Kidney (tissue), 14 donors: ENCODE data around the gene CEP70. TPM values are rescaled to one million over a fixed set of nuclear protein-coding genes. Genes with fewer than 3 reads are reported as not detected.

Experiments used
- DNase-seq, 5 donors: peaks; one replicate each; pipeline ENCODE4 v3.0.0-alpha.2; 2013 to 2020
- FAIRE-seq: peaks from 2 replicates; lab custom pipeline; 2012; peaks lifted over from hg19 to GRCh38; lab: Jason Lieb, UNC
- H3K27ac ChIP-seq, 2 donors: one replicate each; pipeline ENCODE4 v1.7.0; 2013; ENCODE audit warnings: low read depth in 2 of 2, low read length in 2 of 2, inconsistent platforms in 1 of 2
- H3K27me3 ChIP-seq: one replicate; pipeline ENCODE4 v1.7.1; 2013; ENCODE audit warnings: low read length, inconsistent platforms; ENCODE audit not compliant: control insufficient read depth, insufficient read depth
- H3K36me3 ChIP-seq, 3 donors: one replicate each; pipeline versions ENCODE4 v1.7.0 to v1.7.1; 2013; ENCODE audit warnings: low read length in 3 of 3, control low read depth in 1 of 3, inconsistent platforms in 1 of 3; ENCODE audit not compliant: insufficient read depth in 3 of 3, control insufficient read depth in 2 of 3
- H3K4me1 ChIP-seq, 3 donors: one replicate each; pipeline versions ENCODE4 v1.7.0 to v1.7.1; 2013; ENCODE audit warnings: low read length in 3 of 3, inconsistent platforms in 1 of 3, low read depth in 1 of 3; ENCODE audit not compliant: control insufficient read depth in 2 of 3, insufficient read depth in 2 of 3
- H3K4me3 ChIP-seq, 3 donors: one replicate each; pipeline versions ENCODE4 v1.7.0 to v1.8.1; 2013; ENCODE audit warnings: low read length in 3 of 3, control low read depth in 1 of 3, inconsistent platforms in 1 of 3
- H3K9ac ChIP-seq, 3 donors: one replicate each; pipeline versions ENCODE4 v1.7.0 to v1.7.1; 2013; ENCODE audit warnings: low read length in 3 of 3, control low read depth in 1 of 3, inconsistent platforms in 1 of 3
- H3K9me3 ChIP-seq, 3 donors: one replicate each; pipeline versions ENCODE4 v1.7.0 to v1.7.1; 2013; ENCODE audit warnings: low read length in 3 of 3, control low read depth in 1 of 3, inconsistent platforms in 1 of 3; ENCODE audit not compliant: control insufficient read depth in 2 of 3, insufficient read depth in 1 of 3
- intact Hi-C: fragments of 100-400 bp; cut with DNase I; formaldehyde crosslinking; loops from one replicate; pipeline ENCODE4 v1.11.1; 2022
- polyA plus RNA-seq: library from polyadenylated mRNA; stranded (reverse); fragments of 350-450 nt; fragmentation: Illumina TruSeq; extraction: RNeasy Lipid Tissue Mini Kit (QIAGEN cat#74804); gene quantifications from one replicate; pipeline ENCODE4 v1.2.3, GENCODE V29; 2014; ENCODE audit warnings: low read depth, low replicate concordance; ENCODE audit not compliant: insufficient read depth
- total RNA-seq: library from RNA; stranded (reverse); fragmentation: NEBNext Ultra II Directional; extraction: Animal tissue kit (Norgen Biotek cat#: 25700); gene quantifications from one replicate; pipeline ENCODE4 v1.2.1, GENCODE V29; 2021
- TF ChIP-seq, protein P1 (sequence below): IDR thresholded peaks from 3 replicates; pipeline ENCODE4 v1.5.1; 2012; ENCODE audit warnings: mild to moderate bottlenecking, moderate library complexity, borderline replicate concordance; ENCODE audit not compliant: insufficient read depth; ENCODE audit errors: extremely low read depth
- donor health status: control.
- donor health status: control.
- donor health status: control.
- donor health status: control.
- donor health status: control.
- donor health status: DM: yes; HTN: yes; CAD: no.
- donor health status: Normal renal cell carcinoma (clear cell type).

CEP70 gene
- total and polyA plus RNA-seq, 2 donors from 2014 or later = 22.6 to 64.3 TPM

DNA sequence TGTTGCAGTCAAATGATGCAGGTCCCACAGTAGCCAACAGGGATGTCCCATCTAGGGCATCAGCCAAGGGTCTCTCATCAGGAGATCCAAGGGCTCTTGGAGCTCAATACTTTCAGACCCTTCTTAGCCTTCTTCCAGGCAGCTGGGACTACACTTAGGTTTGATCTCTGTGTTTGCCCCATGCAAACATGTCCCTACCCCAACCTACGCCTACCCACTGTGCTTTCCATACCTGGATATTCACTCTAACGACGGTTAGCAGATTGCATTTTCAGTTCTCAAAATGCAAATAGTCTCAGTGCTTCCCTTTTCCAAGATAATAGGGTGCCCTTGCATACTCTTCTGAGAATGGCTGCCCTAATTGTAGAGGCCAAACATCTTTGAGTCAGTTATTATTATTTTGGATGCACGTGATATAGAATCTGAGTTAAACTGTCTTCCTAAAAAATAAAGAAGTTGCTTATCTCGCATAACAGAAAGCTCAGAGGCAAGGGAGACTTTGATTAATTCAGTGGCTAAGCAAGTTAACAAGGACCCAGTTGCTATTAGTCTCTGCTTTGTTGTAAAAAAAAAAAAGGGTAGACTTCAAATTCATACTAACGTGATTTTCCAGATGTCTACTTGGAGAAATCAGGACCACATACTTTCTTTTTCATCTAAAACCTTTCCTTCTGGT is 1.0 kb upstream of the CEP70 start:
- peaks cover 0 to 6% (median 0%) of the 10 kb centered on the region in 3 donors for H3K9me3 ChIP-seq
- TF ChIP-seq, protein P1, sequence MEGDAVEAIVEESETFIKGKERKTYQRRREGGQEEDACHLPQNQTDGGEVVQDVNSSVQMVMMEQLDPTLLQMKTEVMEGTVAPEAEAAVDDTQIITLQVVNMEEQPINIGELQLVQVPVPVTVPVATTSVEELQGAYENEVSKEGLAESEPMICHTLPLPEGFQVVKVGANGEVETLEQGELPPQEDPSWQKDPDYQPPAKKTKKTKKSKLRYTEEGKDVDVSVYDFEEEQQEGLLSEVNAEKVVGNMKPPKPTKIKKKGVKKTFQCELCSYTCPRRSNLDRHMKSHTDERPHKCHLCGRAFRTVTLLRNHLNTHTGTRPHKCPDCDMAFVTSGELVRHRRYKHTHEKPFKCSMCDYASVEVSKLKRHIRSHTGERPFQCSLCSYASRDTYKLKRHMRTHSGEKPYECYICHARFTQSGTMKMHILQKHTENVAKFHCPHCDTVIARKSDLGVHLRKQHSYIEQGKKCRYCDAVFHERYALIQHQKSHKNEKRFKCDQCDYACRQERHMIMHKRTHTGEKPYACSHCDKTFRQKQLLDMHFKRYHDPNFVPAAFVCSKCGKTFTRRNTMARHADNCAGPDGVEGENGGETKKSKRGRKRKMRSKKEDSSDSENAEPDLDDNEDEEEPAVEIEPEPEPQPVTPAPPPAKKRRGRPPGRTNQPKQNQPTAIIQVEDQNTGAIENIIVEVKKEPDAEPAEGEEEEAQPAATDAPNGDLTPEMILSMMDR = no peak
- H3K36me3 ChIP-seq = no peaks in the 10 kb centered on the region
- no peaks in the 10 kb centered on the region for H3K27me3 ChIP-seq
- H3K4me3 ChIP-seq = peak overlapping the region; percentile 91 to 98 (median 92)
- DNase-seq (no peak), FAIRE-seq (no peak)
- peak overlapping the region in 1 of 2 donors; percentile 97 for H3K27ac ChIP-seq
- intact Hi-C loops = loop anchor here (5.0 kb wide), 1 partner anchor 322 kb away; no protein-coding TSS in a partner anchor
- peak overlapping the region in 1 of 3 donors; percentile 91 for H3K9ac ChIP-seq
- peaks cover 0 to 5% (median 4%) of the 10 kb centered on the region in 3 donors for H3K4me1 ChIP-seq

DNA sequence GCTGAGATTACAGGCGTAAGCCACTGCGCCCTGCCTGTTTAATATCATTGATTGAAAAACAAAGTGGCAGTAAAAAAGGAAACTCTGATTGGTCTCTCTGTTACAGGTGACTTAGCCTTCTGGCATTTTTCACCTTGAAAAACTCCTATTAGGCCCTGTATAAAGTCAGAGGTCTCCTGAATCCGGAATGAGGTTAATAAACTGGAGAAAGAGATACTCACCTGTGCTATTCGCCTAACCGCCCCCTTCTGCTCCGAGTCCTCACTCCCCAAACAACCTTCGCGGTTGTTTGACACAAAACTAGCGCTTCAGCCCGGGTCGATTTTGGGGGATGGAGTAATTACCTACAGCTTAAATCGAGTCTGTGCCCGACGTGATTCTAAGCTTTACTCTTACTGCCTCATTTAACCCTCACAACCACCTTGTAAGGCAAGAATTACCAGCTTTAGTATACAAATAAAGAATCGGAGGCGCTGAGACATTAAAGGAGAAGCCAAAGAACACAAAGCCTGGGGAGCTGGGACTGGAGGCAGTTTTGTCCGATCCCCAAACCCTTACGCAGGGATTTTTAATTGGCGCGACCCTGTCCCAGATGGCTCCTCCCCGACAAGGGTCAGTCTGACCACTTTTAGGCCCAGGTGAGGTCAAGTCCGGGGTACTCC is 441 bp downstream of the CEP70 start:
- Histone ChIP-seq H3K36me3 (no peaks in the 10 kb centered on the region), H3K9ac (peak overlapping the region; percentile 86 to 99 (median 95)), H3K27ac (peak overlapping the region; percentile 80 to 97), H3K27me3 (no peaks in the 10 kb centered on the region), H3K4me1 (peaks cover 0 to 5% (median 4%) of the 10 kb centered on the region in 3 donors), H3K9me3 (peaks cover 0 to 4% (median 0%) of the 10 kb centered on the region in 3 donors), H3K4me3 (peak overlapping the region; percentile 89 to 98 (median 92))
- TF ChIP-seq, protein P1 = no peak
- intact Hi-C loops = loop anchor here (5.0 kb wide), 1 partner anchor 324 kb away; no protein-coding TSS in a partner anchor
- FAIRE-seq (no peak), DNase-seq (no peak)

DNA sequence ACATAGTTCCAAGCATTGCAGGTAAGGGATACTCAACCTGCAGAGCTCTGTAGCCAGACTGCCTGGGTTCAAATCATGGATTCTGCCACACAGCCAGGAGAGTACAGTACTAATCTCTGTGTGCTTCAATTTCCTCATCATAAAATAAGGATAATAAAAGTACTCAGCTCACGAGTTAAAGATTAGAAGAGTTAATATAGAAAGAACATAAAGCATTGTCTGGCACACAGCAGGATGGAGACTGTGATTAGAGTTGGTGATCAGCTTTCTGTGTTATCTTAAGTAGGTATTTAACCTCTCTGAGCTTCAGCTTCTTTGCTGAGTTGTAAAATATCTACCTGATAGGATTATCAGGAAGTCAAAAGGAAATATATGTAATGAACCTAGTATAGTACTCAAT is 2.7 kb downstream of the CEP70 start:
- intact Hi-C loops = loop anchor here (5.0 kb wide), 1 partner anchor 326 kb away; no protein-coding TSS in a partner anchor
- FAIRE-seq = no peak
- Histone ChIP-seq H3K27me3 (no peaks in the 10 kb centered on the region), H3K9ac (no peak overlapping the region), H3K4me3 (no peak overlapping the region), H3K27ac (no peak overlapping the region), H3K36me3 (no peaks in the 10 kb centered on the region), H3K9me3 (no peaks in the 10 kb centered on the region), H3K4me1 (peaks cover 0 to 2% (median 0%) of the 10 kb centered on the region in 3 donors)
- TF ChIP-seq, protein P1 = no peak
- no peak for DNase-seq
